Measurements from ENCODE around the gene HOXB3. TPM values are rescaled to one million over a fixed set of nuclear protein-coding genes. Genes with fewer than 3 reads are reported as not detected.

The HOXB3 gene
- total RNA-seq, 1 donor from 2014 or later: not detected

- H3K27me3 Mint-ChIP-seq (ENCODE audit: low read depth, unreplicated experiment): peaks cover 17% of the 10 kb centered on the region
- no peak for DNase-seq (ENCODE audit: low read depth)
- Histone ChIP-seq H3K27ac (ENCODE audit: low read depth, low read length) (peak overlapping the region; percentile 65), H3K79me2 (ENCODE audit: insufficient read depth, low read length) (peaks cover 95% of the 10 kb centered on the region), H3K36me3 (ENCODE audit: insufficient read depth, low read length) (no peaks in the 10 kb centered on the region), H4K20me1 (ENCODE audit: insufficient read depth, low read length) (no peaks in the 10 kb centered on the region), H3K9ac (ENCODE audit: low read length) (peak overlapping the region; percentile 62), H3K4me3 (ENCODE audit: insufficient read depth, low read depth, low read length) (no peak overlapping the region), H3K27me3 (ENCODE audit: insufficient read depth, low read length) (peaks cover 89% of the 10 kb centered on the region), H3K4me1 (ENCODE audit: insufficient read depth, low read length) (peaks cover 21% of the 10 kb centered on the region), H2AFZ (ENCODE audit: low read depth, low read length) (no peak overlapping the region), H3K9me3 (ENCODE audit: insufficient read depth, low read depth, low read length) (no peaks in the 10 kb centered on the region), H3K4me2 (ENCODE audit: low read length) (peak overlapping the region; percentile 86)
- no peaks in the 10 kb centered on the region for H3K4me1 Mint-ChIP-seq (ENCODE audit: low read depth, unreplicated experiment)
- H3K9me3 Mint-ChIP-seq (ENCODE audit: unreplicated experiment): peaks cover 15% of the 10 kb centered on the region
- H3K36me3 Mint-ChIP-seq (ENCODE audit: low read depth, unreplicated experiment): no peaks in the 10 kb centered on the region
- H3K27ac Mint-ChIP-seq (ENCODE audit: unreplicated experiment): no peak overlapping the region
- no peak for FAIRE-seq
- H3K4me3 Mint-ChIP-seq (ENCODE audit: unreplicated experiment): no peak overlapping the region
- no peak for TF ChIP-seq EZH2 (IDR thresholded peaks at IDR 0.05; ENCODE audit: insufficient read depth, low read length)
- TF ChIP-seq CTCF (IDR thresholded peaks at IDR 0.05; ENCODE audit: insufficient read depth, low read depth, low read length): no peak
Observed at GRCh38 chr17:48567209-48567608, 22.8 kb downstream of the HOXB3 start.

- Mint-ChIP-seq H3K27ac (ENCODE audit: unreplicated experiment) (no peak overlapping the region), H3K4me3 (ENCODE audit: unreplicated experiment) (no peak overlapping the region), H3K4me1 (ENCODE audit: low read depth, unreplicated experiment) (no peaks in the 10 kb centered on the region), H3K9me3 (ENCODE audit: unreplicated experiment) (peaks cover 16% of the 10 kb centered on the region), H3K27me3 (ENCODE audit: low read depth, unreplicated experiment) (peaks cover 22% of the 10 kb centered on the region), H3K36me3 (ENCODE audit: low read depth, unreplicated experiment) (no peaks in the 10 kb centered on the region)
- DNase-seq (ENCODE audit: low read depth) (no peak), FAIRE-seq (no peak)
- Histone ChIP-seq H3K4me1 (ENCODE audit: insufficient read depth, low read length) (peaks cover 22% of the 10 kb centered on the region), H3K9me3 (ENCODE audit: insufficient read depth, low read depth, low read length) (no peaks in the 10 kb centered on the region), H3K79me2 (ENCODE audit: insufficient read depth, low read length) (peaks cover 95% of the 10 kb centered on the region), H3K4me2 (ENCODE audit: low read length) (peak overlapping the region; percentile 86), H3K27me3 (ENCODE audit: insufficient read depth, low read length) (peaks cover 89% of the 10 kb centered on the region), H3K36me3 (ENCODE audit: insufficient read depth, low read length) (no peaks in the 10 kb centered on the region), H3K9ac (ENCODE audit: low read length) (peak overlapping the region; percentile 62), H2AFZ (ENCODE audit: low read depth, low read length) (no peak overlapping the region), H3K4me3 (ENCODE audit: insufficient read depth, low read depth, low read length) (no peak overlapping the region), H3K27ac (ENCODE audit: low read depth, low read length) (peak overlapping the region; percentile 65), H4K20me1 (ENCODE audit: insufficient read depth, low read length) (peaks cover 3% of the 10 kb centered on the region)
- no peak for TF ChIP-seq EZH2 (IDR thresholded peaks at IDR 0.05; ENCODE audit: insufficient read depth, low read length)
- no peak for TF ChIP-seq CTCF (IDR thresholded peaks at IDR 0.05; ENCODE audit: insufficient read depth, low read depth, low read length)
Observed at GRCh38 chr17:48566717-48567116, 23.3 kb downstream of the HOXB3 start.

GRCh38 chr17:48565925-48566710 is 23.9 kb downstream of the HOXB3 start:
- peaks cover 95% of the 10 kb centered on the region for H3K79me2 ChIP-seq (ENCODE audit: insufficient read depth, low read length)
- Mint-ChIP-seq H3K4me1 (ENCODE audit: low read depth, unreplicated experiment) (no peaks in the 10 kb centered on the region), H3K27ac (ENCODE audit: unreplicated experiment) (no peak overlapping the region), H3K36me3 (ENCODE audit: low read depth, unreplicated experiment) (no peaks in the 10 kb centered on the region), H3K9me3 (ENCODE audit: unreplicated experiment) (peaks cover 16% of the 10 kb centered on the region), H3K4me3 (ENCODE audit: unreplicated experiment) (no peak overlapping the region), H3K27me3 (ENCODE audit: low read depth, unreplicated experiment) (peaks cover 28% of the 10 kb centered on the region)
- peak overlapping the region; percentile 76 for H3K9ac ChIP-seq (ENCODE audit: low read length)
- H3K9me3 ChIP-seq (ENCODE audit: insufficient read depth, low read depth, low read length): no peaks in the 10 kb centered on the region
- TF ChIP-seq CTCF (IDR thresholded peaks at IDR 0.05; ENCODE audit: insufficient read depth, low read depth, low read length) (no peak), EZH2 (IDR thresholded peaks at IDR 0.05; ENCODE audit: insufficient read depth, low read length) (no peak)
- FAIRE-seq (no peak), DNase-seq (ENCODE audit: low read depth) (no peak)
- peaks cover 89% of the 10 kb centered on the region for H3K27me3 ChIP-seq (ENCODE audit: insufficient read depth, low read length)
- peak overlapping the region; percentile 86 for H3K4me2 ChIP-seq (ENCODE audit: low read length)
- H2AFZ ChIP-seq (ENCODE audit: low read depth, low read length): no peak overlapping the region
- H3K27ac ChIP-seq (ENCODE audit: low read depth, low read length): peak overlapping the region; percentile 65
- H4K20me1 ChIP-seq (ENCODE audit: insufficient read depth, low read length): peaks cover 9% of the 10 kb centered on the region
- H3K36me3 ChIP-seq (ENCODE audit: insufficient read depth, low read length): no peaks in the 10 kb centered on the region
- H3K4me1 ChIP-seq (ENCODE audit: insufficient read depth, low read length): peaks cover 26% of the 10 kb centered on the region
- no peak overlapping the region for H3K4me3 ChIP-seq (ENCODE audit: insufficient read depth, low read depth, low read length)

All from astrocyte (in vitro differentiated cells and primary cell).